CD14-positive monocyte (primary cell): ENCODE results near the gene ATP6V1G1. TPM values are rescaled to one million over a fixed set of nuclear protein-coding genes. Genes with fewer than 3 reads are reported as not detected.
A peak's percentile ranks its signal among the peaks of the same experiment; 100 is the strongest.

Experiments used
- DNase-seq, 3 donors: peaks; one replicate each; pipeline ENCODE4 v3.0.0-alpha.2; 2011 to 2022
- H2AFZ ChIP-seq: 2 replicates; pipeline ENCODE4 v1.6.0; 2012; ENCODE audit warnings: mild to moderate bottlenecking, low read depth, low read length, inconsistent platforms; ENCODE audit not compliant: insufficient read depth, poor library complexity, severe bottlenecking
- H3K27ac ChIP-seq, 2 donors: 1 replicate in 1 of 2; 2 replicates in 1 of 2; pipeline ENCODE4 v1.5.1; 2012 to 2013; ENCODE audit warnings: low read length in 2 of 2, control low read depth in 1 of 2, inconsistent platforms in 1 of 2, low read depth in 1 of 2, mild to moderate bottlenecking in 1 of 2
- H3K27me3 ChIP-seq, 2 donors: one replicate each; pipeline versions ENCODE4 v1.6.0 to v1.6.1; 2011 to 2013; ENCODE audit warnings: low read length in 2 of 2; ENCODE audit not compliant: control insufficient read depth in 2 of 2, insufficient read depth in 2 of 2
- H3K36me3 ChIP-seq, 2 donors: replicated peaks in 1 of 2; 1 replicate in 1 of 2; 2 replicates in 1 of 2; pipeline versions ENCODE4 v1.5.1 to v1.6.1; 2012 to 2013; ENCODE audit warnings: low read length in 2 of 2, control low read depth in 1 of 2, inconsistent platforms in 1 of 2, mild to moderate bottlenecking in 1 of 2; ENCODE audit not compliant: insufficient read depth in 2 of 2, control insufficient read depth in 1 of 2
- H3K4me1 ChIP-seq, 2 donors: 1 replicate in 1 of 2; 2 replicates in 1 of 2; pipeline versions ENCODE4 v1.5.1 to v1.6.1; 2012 to 2013; ENCODE audit warnings: low read length in 2 of 2, control low read depth in 1 of 2, inconsistent platforms in 1 of 2, mild to moderate bottlenecking in 1 of 2, moderate library complexity in 1 of 2; ENCODE audit not compliant: insufficient read depth in 2 of 2, control insufficient read depth in 1 of 2
- H3K4me2 ChIP-seq: replicated peaks from 2 replicates; pipeline ENCODE3; 2012; ENCODE audit warnings: low read length, moderate library complexity, mild to moderate bottlenecking; ENCODE audit not compliant: poor library complexity, severe bottlenecking; ENCODE audit errors: extremely low read depth
- H3K4me3 ChIP-seq, 3 experiments: fragments of 200-600 bp in 1 of 3; sonication (generic) in 1 of 3; replicated peaks in 1 of 3; 1 replicate in 2 of 3; 2 replicates in 1 of 3; pipeline ENCODE4 v1.5.1; 2011 to 2013; ENCODE audit warnings: low read length in 3 of 3, mild to moderate bottlenecking in 3 of 3, control low read depth in 2 of 3, low read depth in 2 of 3, inconsistent platforms in 1 of 3, moderate library complexity in 1 of 3
- H3K79me2 ChIP-seq: 2 replicates; pipeline ENCODE4 v1.6.0; 2012; ENCODE audit warnings: mild to moderate bottlenecking, control low read depth, inconsistent platforms, low read length, moderate library complexity; ENCODE audit not compliant: insufficient read depth
- H3K9ac ChIP-seq: 2 replicates; pipeline ENCODE4 v1.6.0; 2017; ENCODE audit warnings: low read length, mild to moderate bottlenecking; ENCODE audit not compliant: insufficient read depth, poor library complexity, severe bottlenecking
- H3K9me3 ChIP-seq, 2 donors: replicated peaks in 1 of 2; 1 replicate in 1 of 2; 2 replicates in 1 of 2; pipeline versions ENCODE4 v1.5.1 to v1.6.1; 2012 to 2013; ENCODE audit warnings: low read length in 2 of 2, control low read depth in 1 of 2; ENCODE audit not compliant: control insufficient read depth in 1 of 2, insufficient read depth in 1 of 2
- H4K20me1 ChIP-seq: 2 replicates; pipeline ENCODE4 v1.6.0; 2012; ENCODE audit warnings: mild to moderate bottlenecking, low read length, control low read depth, moderate library complexity; ENCODE audit not compliant: insufficient read depth
- H3K27ac Mint-ChIP-seq, 7 donors: one replicate each; pipeline ENCODE4 v1.8.0; 2020; ENCODE audit warnings: mild to moderate bottlenecking in 7 of 7, mixed read lengths in 7 of 7, moderate library complexity in 6 of 7, inconsistent platforms in 2 of 7
- H3K27me3 Mint-ChIP-seq, 3 donors: one replicate each; pipeline ENCODE4 v1.8.0; 2021 to 2022; ENCODE audit warnings: low read depth in 3 of 3, mild to moderate bottlenecking in 3 of 3, mixed read lengths in 3 of 3, moderate library complexity in 3 of 3, inconsistent platforms in 1 of 3
- H3K36me3 Mint-ChIP-seq, 2 donors: one replicate each; pipeline ENCODE4 v1.8.0; 2020; ENCODE audit warnings: mixed read lengths in 2 of 2, inconsistent platforms in 1 of 2, mild to moderate bottlenecking in 1 of 2
- H3K4me1 Mint-ChIP-seq: one replicate; pipeline ENCODE4 v1.8.0; 2020; ENCODE audit warnings: mild to moderate bottlenecking, mixed read lengths
- H3K4me3 Mint-ChIP-seq, 2 donors: one replicate each; pipeline ENCODE4 v1.8.0; 2020; ENCODE audit warnings: mild to moderate bottlenecking in 2 of 2, mixed read lengths in 2 of 2, moderate library complexity in 1 of 2
- H3K9me3 Mint-ChIP-seq, 7 donors: one replicate each; pipeline ENCODE4 v1.8.0; 2020 to 2022; ENCODE audit warnings: mixed read lengths in 7 of 7, mild to moderate bottlenecking in 6 of 7, moderate library complexity in 6 of 7, inconsistent platforms in 2 of 7
- WGBS: methylation state at CpG from one replicate; pipeline ENCODE4 v1.1.5; 2013; ENCODE audit warnings: missing lambda C conversion rate; ENCODE audit not compliant: insufficient coverage; 5-methylcytosine and 5-hydroxymethylcytosine counted together
- intact Hi-C, 2 donors: fragments of 100-400 bp; cut with micrococcal nuclease; formaldehyde crosslinking; loops; one replicate each; pipeline versions ENCODE4 v1.15.0 to v1.15.1; 2023
- polyA plus RNA-seq, 3 donors: library from polyadenylated mRNA; depleted of rRNA in 1 of 3; unstranded in 2 of 3; stranded (reverse) in 1 of 3; fragments of 300-500 nt in 2 of 3; fragments of >200 nt in 1 of 3; fragmentation: Illumina TruSeq in 2 of 3; gene quantifications; 1 replicate in 2 of 3; 2 replicates in 1 of 3; pipeline ENCODE4 v1.2.3, GENCODE V29; 2012 to 2021
- TF ChIP-seq, protein P1 (sequence below): fragments of 200-600 bp; IDR thresholded peaks from one replicate; pipeline ENCODE4 v1.8.0; 2022; ENCODE audit warnings: antibody characterized with exemption, mild to moderate bottlenecking

Gene ATP6V1G1
- polyA plus RNA-seq, 3 donors, result 146 to 226 (median 214) TPM

DNA sequence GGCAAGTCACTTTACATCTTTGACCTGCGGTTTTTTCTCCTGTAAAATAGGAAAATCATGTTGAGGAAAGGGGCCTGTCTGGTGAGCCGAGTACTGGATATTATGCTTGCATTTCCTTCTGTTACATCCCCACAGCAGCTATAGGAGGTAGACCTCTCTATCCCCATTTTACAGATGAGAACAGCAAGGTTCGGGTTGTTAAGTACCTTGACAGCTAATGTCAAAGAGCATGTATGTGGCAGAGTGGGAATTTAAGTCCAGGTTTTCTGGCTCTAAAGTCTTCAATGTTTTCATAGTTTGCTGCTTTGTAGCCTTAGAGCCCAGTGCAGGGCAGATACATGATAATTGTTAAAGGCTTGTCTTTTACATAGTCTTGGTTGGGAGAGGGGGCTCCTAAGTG, 26.4 kb downstream of the ATP6V1G1 start:
- no peak overlapping the region for H2AFZ ChIP-seq
- WGBS, result 100% methylated on average over 1 of the region's 3 CpGs
- DNase-seq, result no peak
- intact Hi-C loops, result loop anchor here in 1 of 2 donors (10.0 kb wide), 1 partner anchor 129 kb away; no protein-coding TSS in a partner anchor
- peaks cover 67 to 77% of the 10 kb centered on the region in 2 donors for H3K4me1 ChIP-seq
- H3K27me3 Mint-ChIP-seq, result peaks cover 0 to 4% (median 0%) of the 10 kb centered on the region in 3 donors
- H3K4me1 Mint-ChIP-seq, result peaks cover 69% of the 10 kb centered on the region
- peak overlapping the region in 1 of 2 donors; percentile 87 for H3K27ac ChIP-seq
- H3K79me2 ChIP-seq, result peaks cover 44% of the 10 kb centered on the region
- H3K27ac Mint-ChIP-seq, result peak overlapping the region in 2 of 7 donors; percentile 43 to 48
- no peak overlapping the region for H3K4me3 ChIP-seq
- H3K9me3 ChIP-seq, result no peaks in the 10 kb centered on the region
- no peak overlapping the region for H3K9ac ChIP-seq
- H3K36me3 ChIP-seq, result no peaks in the 10 kb centered on the region
- no peaks in the 10 kb centered on the region for H3K9me3 Mint-ChIP-seq
- H3K36me3 Mint-ChIP-seq, result peaks cover 13 to 14% of the 10 kb centered on the region in 2 donors
- peaks cover 5% of the 10 kb centered on the region for H4K20me1 ChIP-seq
- TF ChIP-seq, protein P1, sequence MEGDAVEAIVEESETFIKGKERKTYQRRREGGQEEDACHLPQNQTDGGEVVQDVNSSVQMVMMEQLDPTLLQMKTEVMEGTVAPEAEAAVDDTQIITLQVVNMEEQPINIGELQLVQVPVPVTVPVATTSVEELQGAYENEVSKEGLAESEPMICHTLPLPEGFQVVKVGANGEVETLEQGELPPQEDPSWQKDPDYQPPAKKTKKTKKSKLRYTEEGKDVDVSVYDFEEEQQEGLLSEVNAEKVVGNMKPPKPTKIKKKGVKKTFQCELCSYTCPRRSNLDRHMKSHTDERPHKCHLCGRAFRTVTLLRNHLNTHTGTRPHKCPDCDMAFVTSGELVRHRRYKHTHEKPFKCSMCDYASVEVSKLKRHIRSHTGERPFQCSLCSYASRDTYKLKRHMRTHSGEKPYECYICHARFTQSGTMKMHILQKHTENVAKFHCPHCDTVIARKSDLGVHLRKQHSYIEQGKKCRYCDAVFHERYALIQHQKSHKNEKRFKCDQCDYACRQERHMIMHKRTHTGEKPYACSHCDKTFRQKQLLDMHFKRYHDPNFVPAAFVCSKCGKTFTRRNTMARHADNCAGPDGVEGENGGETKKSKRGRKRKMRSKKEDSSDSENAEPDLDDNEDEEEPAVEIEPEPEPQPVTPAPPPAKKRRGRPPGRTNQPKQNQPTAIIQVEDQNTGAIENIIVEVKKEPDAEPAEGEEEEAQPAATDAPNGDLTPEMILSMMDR, result no peak
- no peak overlapping the region for H3K4me3 Mint-ChIP-seq
- no peak overlapping the region for H3K4me2 ChIP-seq
- no peaks in the 10 kb centered on the region for H3K27me3 ChIP-seq

DNA sequence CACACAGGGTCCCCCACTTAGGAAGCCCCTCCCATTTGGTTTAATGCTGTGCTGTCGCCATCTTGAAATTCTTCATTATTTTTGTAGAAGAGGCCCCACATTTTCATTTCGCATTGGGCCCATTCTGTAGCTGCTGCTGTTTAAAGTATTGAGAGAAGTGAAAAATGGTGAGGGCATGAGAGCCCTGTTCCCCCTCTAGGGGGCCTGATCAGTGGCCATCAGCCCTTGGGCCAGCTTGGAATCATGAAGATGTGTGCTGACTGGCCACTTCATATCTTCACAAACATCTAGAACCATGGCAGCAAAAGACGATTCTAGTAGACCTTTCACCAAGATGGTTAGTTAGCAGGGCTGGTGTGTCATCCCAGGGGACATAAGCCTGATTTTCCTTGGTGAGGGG, 26.8 kb downstream of the ATP6V1G1 start:
- peak overlapping the region in 4 of 7 donors; percentile 12 to 69 (median 50) for H3K27ac Mint-ChIP-seq
- WGBS, result 100% methylated on average over 2 of the region's 3 CpGs

More for the DNA sequence above, 26.8 kb downstream of the ATP6V1G1 start:
- peaks cover 73% of the 10 kb centered on the region for H3K4me1 Mint-ChIP-seq
- H3K27me3 Mint-ChIP-seq, result peaks cover 0 to 6% (median 0%) of the 10 kb centered on the region in 3 donors
- H3K9me3 Mint-ChIP-seq, result no peaks in the 10 kb centered on the region
- Histone ChIP-seq H3K27me3 (no peaks in the 10 kb centered on the region), H4K20me1 (peaks cover 5% of the 10 kb centered on the region), H3K27ac (no peak overlapping the region), H3K9ac (no peak overlapping the region), H3K9me3 (no peaks in the 10 kb centered on the region), H3K4me2 (no peak overlapping the region), H3K4me1 (peaks cover 72 to 82% of the 10 kb centered on the region in 2 donors), H2AFZ (no peak overlapping the region), H3K79me2 (peaks cover 44% of the 10 kb centered on the region), H3K4me3 (no peak overlapping the region), H3K36me3 (no peaks in the 10 kb centered on the region)
- DNase-seq, result no peak
- TF ChIP-seq, protein P1, result no peak
- intact Hi-C loops, result loop anchor here in 1 of 2 donors (10.0 kb wide), 1 partner anchor 130 kb away; no protein-coding TSS in a partner anchor
- H3K4me3 Mint-ChIP-seq, result peak overlapping the region in 1 of 2 donors; percentile 30
- peaks cover 12 to 13% of the 10 kb centered on the region in 2 donors for H3K36me3 Mint-ChIP-seq
